ENCODE results near the gene BCL7C.

DNA sequence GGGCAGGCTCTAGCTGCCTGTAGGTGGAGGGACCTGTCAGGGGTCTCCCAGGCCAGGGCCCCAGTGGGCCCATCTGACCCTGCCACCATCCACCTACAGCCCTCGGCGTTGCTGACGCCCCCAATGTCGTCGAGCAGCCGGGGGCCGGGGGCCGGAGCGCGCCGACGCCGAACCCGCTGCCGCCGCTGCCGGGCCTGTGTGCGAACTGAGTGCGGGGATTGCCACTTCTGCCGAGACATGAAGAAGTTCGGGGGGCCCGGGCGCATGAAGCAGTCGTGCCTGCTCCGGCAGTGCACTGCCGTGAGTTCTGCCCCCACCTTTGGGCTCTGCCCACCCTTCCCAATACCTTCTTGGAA, 31.7 kb upstream of the BCL7C start:
- TF ChIP-seq CTCF (IDR thresholded peaks at IDR 0.05; ENCODE audit: low read depth, low read length, poor library complexity, severe bottlenecking) (no peak), EZH2phosphoT487 (IDR thresholded peaks at IDR 0.05; ENCODE audit: borderline replicate concordance, low read length) (no peak)
